Fibroblast of pulmonary artery (primary cell): ENCODE results near the gene BABAM2.

Experiments
- DNase-seq: peaks from one replicate; pipeline ENCODE4 v3.0.0-alpha.2; 2010; ENCODE audit warnings: low read depth
- H3K4me3 ChIP-seq: replicated peaks from 2 replicates; pipeline ENCODE4 v1.5.1; 2011; ENCODE audit warnings: low read depth, mild to moderate bottlenecking, control low read depth, low read length, moderate library complexity
- CTCF ChIP-seq: IDR thresholded peaks from 2 replicates; pipeline ENCODE4 v1.5.1; 2011; ENCODE audit warnings: mild to moderate bottlenecking, control low read depth, low read length, inconsistent platforms; ENCODE audit errors: missing control alignments

The BABAM2 gene

GRCh38 chr2:28287256-28287915 is 396.9 kb downstream of the BABAM2 start:
- DNase-seq, result no peak
- TF ChIP-seq CTCF, result no peak
- no peak overlapping the region for H3K4me3 ChIP-seq

- no peak overlapping the region for H3K4me3 ChIP-seq
- TF ChIP-seq CTCF, result no peak
- no peak for DNase-seq
Measured at GRCh38 chr2:28288620-28289019, 398.1 kb downstream of the BABAM2 start.

GRCh38 chr2:28291811-28292440 is 401.4 kb downstream of the BABAM2 start:
- H3K4me3 ChIP-seq, result no peak overlapping the region
- TF ChIP-seq CTCF, result no peak
- DNase-seq, result no peak

- no peak for TF ChIP-seq CTCF
- no peak overlapping the region for H3K4me3 ChIP-seq
- no peak for DNase-seq
Measured at GRCh38 chr2:28292491-28292890, 402.0 kb downstream of the BABAM2 start.

GRCh38 chr2:28293416-28293815 is 402.9 kb downstream of the BABAM2 start:
- H3K4me3 ChIP-seq, result no peak overlapping the region
- TF ChIP-seq CTCF, result no peak
- DNase-seq, result no peak

GRCh38 chr2:28294451-28294850 is 403.9 kb downstream of the BABAM2 start:
- TF ChIP-seq CTCF, result no peak
- no peak for DNase-seq
- no peak overlapping the region for H3K4me3 ChIP-seq

- TF ChIP-seq CTCF, result no peak
- no peak overlapping the region for H3K4me3 ChIP-seq
- no peak for DNase-seq
Measured at GRCh38 chr2:28296243-28296642, 405.7 kb downstream of the BABAM2 start.
